ENCODE measurements around the gene SCFD1. TPM values are rescaled to one million over a fixed set of nuclear protein-coding genes. Genes with fewer than 3 reads are reported as not detected.

SCFD1 gene
- total RNA-seq, 2 experiments from 2014 or later: 52.6 to 56.5 TPM

Other genes starting within 250 kb of the SCFD1 start
- gene G2E3, start 63.2 kb upstream of the SCFD1 start, total RNA-seq: 10 to 100 TPM; 25.3 to 31.2 TPM

Data from activated CD4-positive, alpha-beta memory T cell treated with anti-CD3 and anti-CD28 coated beads for 36 hours (primary cell).